ENCODE data around the gene BICDL1. TPM values are rescaled to one million over a fixed set of nuclear protein-coding genes. Genes with fewer than 3 reads are reported as not detected.

BICDL1 gene
- total RNA-seq, 1 experiment from 2014 or later, result 14.2 TPM

DNA sequence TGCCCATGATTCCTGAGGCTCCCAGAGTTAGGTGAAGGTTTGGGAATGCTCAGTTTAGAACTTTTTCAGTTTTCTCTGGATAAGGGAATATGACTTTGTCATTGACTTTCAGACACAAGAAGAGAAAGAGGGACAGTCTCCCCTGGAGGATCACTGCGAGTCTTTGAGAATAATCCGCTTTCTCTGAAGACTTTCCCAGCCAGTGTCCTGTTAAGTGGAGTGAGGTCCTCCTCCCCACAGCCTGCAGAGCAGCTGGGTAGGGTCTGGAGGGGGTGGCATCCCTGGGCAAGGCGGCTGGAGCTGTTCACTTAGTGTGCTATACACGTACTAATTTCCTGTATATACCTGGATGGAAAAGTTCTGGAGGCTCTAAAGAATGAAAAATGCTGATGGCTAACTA, 136.0 kb downstream of the BICDL1 start:
- H3K9me3 Mint-ChIP-seq (ENCODE audit: unreplicated experiment), result no peaks in the 10 kb centered on the region
- H3K4me3 Mint-ChIP-seq (ENCODE audit: unreplicated experiment), result no peak overlapping the region
- peaks cover 47% of the 10 kb centered on the region for H3K36me3 Mint-ChIP-seq (ENCODE audit: insufficient read depth, unreplicated experiment)
- TF ChIP-seq, protein P1, sequence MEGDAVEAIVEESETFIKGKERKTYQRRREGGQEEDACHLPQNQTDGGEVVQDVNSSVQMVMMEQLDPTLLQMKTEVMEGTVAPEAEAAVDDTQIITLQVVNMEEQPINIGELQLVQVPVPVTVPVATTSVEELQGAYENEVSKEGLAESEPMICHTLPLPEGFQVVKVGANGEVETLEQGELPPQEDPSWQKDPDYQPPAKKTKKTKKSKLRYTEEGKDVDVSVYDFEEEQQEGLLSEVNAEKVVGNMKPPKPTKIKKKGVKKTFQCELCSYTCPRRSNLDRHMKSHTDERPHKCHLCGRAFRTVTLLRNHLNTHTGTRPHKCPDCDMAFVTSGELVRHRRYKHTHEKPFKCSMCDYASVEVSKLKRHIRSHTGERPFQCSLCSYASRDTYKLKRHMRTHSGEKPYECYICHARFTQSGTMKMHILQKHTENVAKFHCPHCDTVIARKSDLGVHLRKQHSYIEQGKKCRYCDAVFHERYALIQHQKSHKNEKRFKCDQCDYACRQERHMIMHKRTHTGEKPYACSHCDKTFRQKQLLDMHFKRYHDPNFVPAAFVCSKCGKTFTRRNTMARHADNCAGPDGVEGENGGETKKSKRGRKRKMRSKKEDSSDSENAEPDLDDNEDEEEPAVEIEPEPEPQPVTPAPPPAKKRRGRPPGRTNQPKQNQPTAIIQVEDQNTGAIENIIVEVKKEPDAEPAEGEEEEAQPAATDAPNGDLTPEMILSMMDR (IDR thresholded peaks at IDR 0.05; ENCODE audit: insufficient read depth in 1 of 2, low read depth in 1 of 2, low read length in 1 of 2, severe bottlenecking in 1 of 2, unreplicated experiment in 1 of 2), result no peak
- no TSS peak for BruUV-seq (replicated peaks)
- H3K4me1 Mint-ChIP-seq (ENCODE audit: low read depth, unreplicated experiment), result peaks cover 9% of the 10 kb centered on the region
- Histone ChIP-seq H3K9me3 (no peaks in the 10 kb centered on the region), H3K4me3 (ENCODE audit: low read depth, low read length) (no peak overlapping the region), H3K27me3 (replicated peaks; ENCODE audit: control insufficient read depth, insufficient read depth, low read length) (no peaks in the 10 kb centered on the region), H3K4me1 (no peaks in the 10 kb centered on the region), H3K36me3 (ENCODE audit: control insufficient read depth, insufficient read depth, low read length) (peaks cover 5% of the 10 kb centered on the region)
- DNase-seq, result no peak
- POLR2A ChIA-PET, result interaction anchor here (1.0 kb wide), 1 partner anchor 76 kb away, joined by 3 read pairs; the partner anchor contains the start of gene RPLP0
- CTCF ChIA-PET, result no interaction called here
- H3K27ac Mint-ChIP-seq (ENCODE audit: unreplicated experiment), result no peak overlapping the region
- H3K27me3 Mint-ChIP-seq (ENCODE audit: insufficient read depth, unreplicated experiment), result no peaks in the 10 kb centered on the region
- intact Hi-C loops (cut with micrococcal nuclease; ENCODE audit: unreplicated experiment), result no loop called here

DNA sequence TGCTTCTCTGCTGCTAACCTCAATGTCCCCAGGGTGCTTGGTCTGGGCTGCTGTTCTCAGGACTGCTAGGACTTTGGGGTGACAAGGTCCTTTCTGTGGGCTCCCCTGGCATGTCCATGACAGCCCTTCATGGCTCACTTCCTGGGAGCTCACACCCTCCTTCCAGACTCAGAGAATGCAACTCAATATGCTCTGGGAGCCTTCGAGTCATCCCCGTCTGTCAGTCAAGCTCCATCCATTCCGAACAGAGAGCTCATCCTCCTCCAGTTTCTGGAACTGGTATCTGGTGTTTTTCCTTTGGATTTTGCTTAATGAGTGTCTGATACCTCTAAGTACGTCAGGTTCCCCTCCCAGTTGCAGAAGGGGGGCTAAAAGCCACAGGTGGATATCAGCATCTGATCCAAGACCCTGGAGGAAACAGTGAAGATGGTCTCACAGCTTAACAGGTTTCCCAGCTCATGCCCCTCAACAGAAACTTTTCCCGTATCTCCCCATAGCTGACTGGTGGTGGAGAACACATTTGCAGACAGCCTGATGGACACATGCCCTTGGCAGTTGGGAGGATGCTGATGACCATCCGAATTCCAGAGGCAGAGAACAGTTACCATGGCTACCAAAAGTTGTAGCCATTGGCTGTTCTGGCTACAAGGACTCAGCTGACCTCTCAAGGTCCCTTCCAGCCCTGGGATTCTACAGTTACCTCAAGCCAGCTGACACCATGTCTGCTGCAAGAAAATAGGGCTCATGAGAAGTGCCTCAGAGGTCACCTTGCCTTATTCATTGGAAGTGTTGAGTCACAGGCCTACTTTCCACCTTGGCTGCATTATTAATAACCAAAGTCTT, 137.0 kb downstream of the BICDL1 start:
- ChIA-PET POLR2A (interaction anchor here (1.0 kb wide), 1 partner anchor 75 kb away, joined by 3 read pairs; the partner anchor contains the start of gene RPLP0), CTCF (no interaction called here)
- peaks cover 56% of the 10 kb centered on the region for H3K36me3 Mint-ChIP-seq (ENCODE audit: insufficient read depth, unreplicated experiment)
- intact Hi-C loops (cut with micrococcal nuclease; ENCODE audit: unreplicated experiment), result no loop called here
- no TSS peak for BruUV-seq (replicated peaks)
- H3K27ac Mint-ChIP-seq (ENCODE audit: unreplicated experiment), result no peak overlapping the region
- Histone ChIP-seq H3K36me3 (ENCODE audit: control insufficient read depth, insufficient read depth, low read length) (peaks cover 6% of the 10 kb centered on the region), H3K4me1 (no peaks in the 10 kb centered on the region), H3K27me3 (replicated peaks; ENCODE audit: control insufficient read depth, insufficient read depth, low read length) (no peaks in the 10 kb centered on the region), H3K4me3 (ENCODE audit: low read depth, low read length) (no peak overlapping the region), H3K9me3 (no peaks in the 10 kb centered on the region)
- no peak for DNase-seq
- H3K4me1 Mint-ChIP-seq (ENCODE audit: low read depth, unreplicated experiment), result peaks cover 9% of the 10 kb centered on the region
- H3K4me3 Mint-ChIP-seq (ENCODE audit: unreplicated experiment), result no peak overlapping the region
- no peaks in the 10 kb centered on the region for H3K9me3 Mint-ChIP-seq (ENCODE audit: unreplicated experiment)
- H3K27me3 Mint-ChIP-seq (ENCODE audit: insufficient read depth, unreplicated experiment), result no peaks in the 10 kb centered on the region
- TF ChIP-seq, protein P1 (IDR thresholded peaks at IDR 0.05; ENCODE audit: insufficient read depth in 1 of 2, low read depth in 1 of 2, low read length in 1 of 2, severe bottlenecking in 1 of 2, unreplicated experiment in 1 of 2), result no peak

DNA sequence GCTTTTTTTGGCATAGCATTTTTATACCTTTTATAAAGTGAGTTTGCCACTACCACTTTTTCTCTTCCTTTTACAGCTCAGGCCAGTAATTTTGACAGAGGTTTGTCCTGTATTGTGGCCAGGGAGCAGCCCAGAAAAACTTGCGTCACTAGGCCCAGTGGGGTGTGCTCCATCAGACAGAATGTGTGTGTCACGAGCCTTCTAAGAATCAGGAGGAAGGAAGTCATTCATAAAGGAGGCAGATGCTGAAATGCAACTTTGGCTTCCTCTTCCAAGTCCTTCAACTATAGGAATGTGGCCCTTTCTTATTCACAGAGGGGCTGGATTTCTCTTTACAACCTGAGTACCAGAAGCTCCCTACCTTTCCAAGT, 137.6 kb downstream of the BICDL1 start:
- Mint-ChIP-seq H3K27me3 (ENCODE audit: insufficient read depth, unreplicated experiment) (no peaks in the 10 kb centered on the region), H3K4me1 (ENCODE audit: low read depth, unreplicated experiment) (peaks cover 9% of the 10 kb centered on the region), H3K4me3 (ENCODE audit: unreplicated experiment) (no peak overlapping the region), H3K9me3 (ENCODE audit: unreplicated experiment) (no peaks in the 10 kb centered on the region), H3K36me3 (ENCODE audit: insufficient read depth, unreplicated experiment) (peaks cover 59% of the 10 kb centered on the region), H3K27ac (ENCODE audit: unreplicated experiment) (no peak overlapping the region)
- H3K9me3 ChIP-seq, result no peaks in the 10 kb centered on the region
- CTCF ChIA-PET, result no interaction called here
- H3K27me3 ChIP-seq (replicated peaks; ENCODE audit: control insufficient read depth, insufficient read depth, low read length), result no peaks in the 10 kb centered on the region
- DNase-seq, result no peak
- no TSS peak for BruUV-seq (replicated peaks)
- H3K36me3 ChIP-seq (ENCODE audit: control insufficient read depth, insufficient read depth, low read length), result peaks cover 6% of the 10 kb centered on the region
- POLR2A ChIA-PET, result no interaction called here
- H3K4me3 ChIP-seq (ENCODE audit: low read depth, low read length), result no peak overlapping the region
- H3K4me1 ChIP-seq, result no peaks in the 10 kb centered on the region
- TF ChIP-seq, protein P1 (IDR thresholded peaks at IDR 0.05; ENCODE audit: insufficient read depth in 1 of 2, low read depth in 1 of 2, low read length in 1 of 2, severe bottlenecking in 1 of 2, unreplicated experiment in 1 of 2), result no peak
- intact Hi-C loops (cut with micrococcal nuclease; ENCODE audit: unreplicated experiment), result no loop called here
